Fibroblast of lung (primary cell): ENCODE results near the gene KIF25.

Source experiments
- CTCF ChIP-seq, 2 donors: IDR thresholded peaks in 1 of 2; conservative IDR thresholded peaks in 1 of 2; 1 replicate in 1 of 2; 2 replicates in 1 of 2; pipeline ENCODE4 v1.5.1; 2011 to 2012; ENCODE audit warnings: low read length in 2 of 2, control low read depth in 1 of 2, inconsistent platforms in 1 of 2, low read depth in 1 of 2, mild to moderate bottlenecking in 1 of 2
- EZH2 ChIP-seq: IDR thresholded peaks from 2 replicates; pipeline ENCODE4 v1.5.1; 2012; ENCODE audit warnings: low read length, control low read depth, mild to moderate bottlenecking; ENCODE audit errors: missing control alignments

GRCh38 chr6:168081858-168082546 is 84.5 kb downstream of the KIF25 start:
- TF ChIP-seq CTCF (conservative IDR thresholded peaks at IDR 0.05 in 1 of 2, IDR thresholded peaks at IDR 0.05 in 1 of 2; ENCODE audit: low read depth in 1 of 2, low read length in 2 of 2) (no peak), EZH2 (no peak)
